AG04449 (cell line): ENCODE results near the gene MASTL.
A peak's percentile ranks its signal among the peaks of the same experiment; 100 is the strongest.

Source experiments
- CTCF ChIA-PET: fragments of 350-600 bp; formaldehyde crosslinking; extraction: SDS; loops from one replicate; lab custom pipeline; 2021; ENCODE audit warnings: antibody characterized with exemption; lab: Yijun Ruan, JAX
- POLR2A ChIA-PET: fragments of 400-600, 350-600 bp; formaldehyde crosslinking; extraction: SDS; loops from one replicate; lab custom pipeline; 2020; ENCODE audit warnings: antibody characterized with exemption, inconsistent platforms; lab: Yijun Ruan, JAX
- DNase-seq: peaks from one replicate; pipeline ENCODE4 v3.0.0-alpha.2; 2010; ENCODE audit warnings: low read depth, low spot score
- H3K4me3 ChIP-seq: 2 replicates; pipeline ENCODE4 v1.5.1; 2011; ENCODE audit warnings: low read depth, mild to moderate bottlenecking, control low read depth, low read length
- CTCF ChIP-seq: IDR thresholded peaks from one replicate; pipeline ENCODE4 v1.5.1; 2011; ENCODE audit warnings: mild to moderate bottlenecking, moderate library complexity, low read length, control low read depth, inconsistent platforms; ENCODE audit not compliant: insufficient read depth; ENCODE audit errors: missing control alignments

MASTL gene

GRCh38 chr10:27155066-27155754, at the start of gene MASTL:
Gene MASTL, plus strand, starts transcription at chr10:27155352. Its CDS starts 75 bp downstream, at chr10:27155427.
- TF ChIP-seq CTCF, result no peak
- ChIA-PET POLR2A (interaction anchor here (1.6 kb wide), 1 partner anchor 87 kb away, joined by 6 read pairs; no protein-coding TSS in a partner anchor), CTCF (interaction anchor here (1.6 to 2.0 kb wide), 2 partner anchors 15 to 205 kb away, joined by 3 to 6 read pairs; no protein-coding TSS in a partner anchor)
- peak; percentile 74 for DNase-seq
- H3K4me3 ChIP-seq, result peak within 1 kb of the TSS; percentile 94

GRCh38 chr10:27108165-27108564, 47.0 kb upstream of the MASTL start:
- no peak overlapping the region for H3K4me3 ChIP-seq
- ChIA-PET POLR2A (no interaction called here), CTCF (interaction anchor here (1.6 kb wide), 1 partner anchor 10 kb away, joined by 3 read pairs; no protein-coding TSS in a partner anchor)
- no peak for DNase-seq
- no peak for TF ChIP-seq CTCF

- DNase-seq, result no peak
Measured at GRCh38 chr10:27134371-27134770, 20.8 kb upstream of the MASTL start.

GRCh38 chr10:27138277-27138676, 16.9 kb upstream of the MASTL start:
- ChIA-PET POLR2A (no interaction called here), CTCF (no interaction called here)
- no peak for TF ChIP-seq CTCF
- DNase-seq, result no peak
- H3K4me3 ChIP-seq, result no peak overlapping the region

More at GRCh38 chr10:27134371-27134770, 20.8 kb upstream of the MASTL start:
- ChIA-PET CTCF (no interaction called here), POLR2A (no interaction called here)
- TF ChIP-seq CTCF, result no peak
- H3K4me3 ChIP-seq, result no peak overlapping the region

GRCh38 chr10:27143686-27144085, 11.5 kb upstream of the MASTL start:
- POLR2A ChIA-PET, result no interaction called here
- TF ChIP-seq CTCF, result no peak
- no peak for DNase-seq
- CTCF ChIA-PET, result interaction anchor here (0.7 kb wide), 1 partner anchor 11 kb away, joined by 3 read pairs; the partner anchor contains the start of gene YME1L1
- H3K4me3 ChIP-seq, result no peak overlapping the region

GRCh38 chr10:27145937-27146336, 9.2 kb upstream of the MASTL start:
- CTCF ChIA-PET, result interaction anchor here (0.9 kb wide), 1 partner anchor 27 kb away, joined by 4 read pairs; no protein-coding TSS in a partner anchor
- no peak for TF ChIP-seq CTCF

More at GRCh38 chr10:27145937-27146336, 9.2 kb upstream of the MASTL start:
- no peak for DNase-seq
- POLR2A ChIA-PET, result no interaction called here
- H3K4me3 ChIP-seq, result no peak overlapping the region
